CD14-positive monocyte (primary cell): Measurements from ENCODE around the gene PELI1. TPM values are rescaled to one million over a fixed set of nuclear protein-coding genes. Genes with fewer than 3 reads are reported as not detected.
A peak's percentile ranks its signal among the peaks of the same experiment; 100 is the strongest.
"Not testable (repeated sequence)": the region's sequence is repeated elsewhere in the genome, so short reads cannot be mapped to it uniquely, and the experiment has no call there.

Experiments used
- DNase-seq, 3 donors: peaks; one replicate each; pipeline ENCODE4 v3.0.0-alpha.2; 2011 to 2022
- H2AFZ ChIP-seq: 2 replicates; pipeline ENCODE4 v1.6.0; 2012; ENCODE audit warnings: mild to moderate bottlenecking, low read depth, low read length, inconsistent platforms; ENCODE audit not compliant: insufficient read depth, poor library complexity, severe bottlenecking
- H3K27ac ChIP-seq, 2 donors: 1 replicate in 1 of 2; 2 replicates in 1 of 2; pipeline ENCODE4 v1.5.1; 2012 to 2013; ENCODE audit warnings: low read length in 2 of 2, control low read depth in 1 of 2, inconsistent platforms in 1 of 2, low read depth in 1 of 2, mild to moderate bottlenecking in 1 of 2
- H3K27me3 ChIP-seq, 2 donors: one replicate each; pipeline versions ENCODE4 v1.6.0 to v1.6.1; 2011 to 2013; ENCODE audit warnings: low read length in 2 of 2; ENCODE audit not compliant: control insufficient read depth in 2 of 2, insufficient read depth in 2 of 2
- H3K36me3 ChIP-seq, 2 donors: replicated peaks in 1 of 2; 1 replicate in 1 of 2; 2 replicates in 1 of 2; pipeline versions ENCODE4 v1.5.1 to v1.6.1; 2012 to 2013; ENCODE audit warnings: low read length in 2 of 2, control low read depth in 1 of 2, inconsistent platforms in 1 of 2, mild to moderate bottlenecking in 1 of 2; ENCODE audit not compliant: insufficient read depth in 2 of 2, control insufficient read depth in 1 of 2
- H3K4me1 ChIP-seq, 2 donors: 1 replicate in 1 of 2; 2 replicates in 1 of 2; pipeline versions ENCODE4 v1.5.1 to v1.6.1; 2012 to 2013; ENCODE audit warnings: low read length in 2 of 2, control low read depth in 1 of 2, inconsistent platforms in 1 of 2, mild to moderate bottlenecking in 1 of 2, moderate library complexity in 1 of 2; ENCODE audit not compliant: insufficient read depth in 2 of 2, control insufficient read depth in 1 of 2
- H3K4me2 ChIP-seq: replicated peaks from 2 replicates; pipeline ENCODE3; 2012; ENCODE audit warnings: low read length, moderate library complexity, mild to moderate bottlenecking; ENCODE audit not compliant: poor library complexity, severe bottlenecking; ENCODE audit errors: extremely low read depth
- H3K4me3 ChIP-seq, 3 experiments: fragments of 200-600 bp in 1 of 3; sonication (generic) in 1 of 3; replicated peaks in 1 of 3; 1 replicate in 2 of 3; 2 replicates in 1 of 3; pipeline ENCODE4 v1.5.1; 2011 to 2013; ENCODE audit warnings: low read length in 3 of 3, mild to moderate bottlenecking in 3 of 3, control low read depth in 2 of 3, low read depth in 2 of 3, inconsistent platforms in 1 of 3, moderate library complexity in 1 of 3
- H3K79me2 ChIP-seq: 2 replicates; pipeline ENCODE4 v1.6.0; 2012; ENCODE audit warnings: mild to moderate bottlenecking, control low read depth, inconsistent platforms, low read length, moderate library complexity; ENCODE audit not compliant: insufficient read depth
- H3K9ac ChIP-seq: 2 replicates; pipeline ENCODE4 v1.6.0; 2017; ENCODE audit warnings: low read length, mild to moderate bottlenecking; ENCODE audit not compliant: insufficient read depth, poor library complexity, severe bottlenecking
- H3K9me3 ChIP-seq, 2 donors: replicated peaks in 1 of 2; 1 replicate in 1 of 2; 2 replicates in 1 of 2; pipeline versions ENCODE4 v1.5.1 to v1.6.1; 2012 to 2013; ENCODE audit warnings: low read length in 2 of 2, control low read depth in 1 of 2; ENCODE audit not compliant: control insufficient read depth in 1 of 2, insufficient read depth in 1 of 2
- H4K20me1 ChIP-seq: 2 replicates; pipeline ENCODE4 v1.6.0; 2012; ENCODE audit warnings: mild to moderate bottlenecking, low read length, control low read depth, moderate library complexity; ENCODE audit not compliant: insufficient read depth
- H3K27ac Mint-ChIP-seq, 7 donors: one replicate each; pipeline ENCODE4 v1.8.0; 2020; ENCODE audit warnings: mild to moderate bottlenecking in 7 of 7, mixed read lengths in 7 of 7, moderate library complexity in 6 of 7, inconsistent platforms in 2 of 7
- H3K27me3 Mint-ChIP-seq, 3 donors: one replicate each; pipeline ENCODE4 v1.8.0; 2021 to 2022; ENCODE audit warnings: low read depth in 3 of 3, mild to moderate bottlenecking in 3 of 3, mixed read lengths in 3 of 3, moderate library complexity in 3 of 3, inconsistent platforms in 1 of 3
- H3K36me3 Mint-ChIP-seq, 2 donors: one replicate each; pipeline ENCODE4 v1.8.0; 2020; ENCODE audit warnings: mixed read lengths in 2 of 2, inconsistent platforms in 1 of 2, mild to moderate bottlenecking in 1 of 2
- H3K4me1 Mint-ChIP-seq: one replicate; pipeline ENCODE4 v1.8.0; 2020; ENCODE audit warnings: mild to moderate bottlenecking, mixed read lengths
- H3K4me3 Mint-ChIP-seq, 2 donors: one replicate each; pipeline ENCODE4 v1.8.0; 2020; ENCODE audit warnings: mild to moderate bottlenecking in 2 of 2, mixed read lengths in 2 of 2, moderate library complexity in 1 of 2
- H3K9me3 Mint-ChIP-seq, 7 donors: one replicate each; pipeline ENCODE4 v1.8.0; 2020 to 2022; ENCODE audit warnings: mixed read lengths in 7 of 7, mild to moderate bottlenecking in 6 of 7, moderate library complexity in 6 of 7, inconsistent platforms in 2 of 7
- WGBS: methylation state at CpG from one replicate; pipeline ENCODE4 v1.1.5; 2013; ENCODE audit warnings: missing lambda C conversion rate; ENCODE audit not compliant: insufficient coverage; 5-methylcytosine and 5-hydroxymethylcytosine counted together
- intact Hi-C, 2 donors: fragments of 100-400 bp; cut with micrococcal nuclease; formaldehyde crosslinking; loops; one replicate each; pipeline versions ENCODE4 v1.15.0 to v1.15.1; 2023
- polyA plus RNA-seq, 3 donors: library from polyadenylated mRNA; depleted of rRNA in 1 of 3; unstranded in 2 of 3; stranded (reverse) in 1 of 3; fragments of 300-500 nt in 2 of 3; fragments of >200 nt in 1 of 3; fragmentation: Illumina TruSeq in 2 of 3; gene quantifications; 1 replicate in 2 of 3; 2 replicates in 1 of 3; pipeline ENCODE4 v1.2.3, GENCODE V29; 2012 to 2021
- TF ChIP-seq, protein P1 (sequence below): fragments of 200-600 bp; IDR thresholded peaks from one replicate; pipeline ENCODE4 v1.8.0; 2022; ENCODE audit warnings: antibody characterized with exemption, mild to moderate bottlenecking

PELI1 gene
- polyA plus RNA-seq, 3 donors: 44.7 to 106 (median 53.6) TPM

DNA sequence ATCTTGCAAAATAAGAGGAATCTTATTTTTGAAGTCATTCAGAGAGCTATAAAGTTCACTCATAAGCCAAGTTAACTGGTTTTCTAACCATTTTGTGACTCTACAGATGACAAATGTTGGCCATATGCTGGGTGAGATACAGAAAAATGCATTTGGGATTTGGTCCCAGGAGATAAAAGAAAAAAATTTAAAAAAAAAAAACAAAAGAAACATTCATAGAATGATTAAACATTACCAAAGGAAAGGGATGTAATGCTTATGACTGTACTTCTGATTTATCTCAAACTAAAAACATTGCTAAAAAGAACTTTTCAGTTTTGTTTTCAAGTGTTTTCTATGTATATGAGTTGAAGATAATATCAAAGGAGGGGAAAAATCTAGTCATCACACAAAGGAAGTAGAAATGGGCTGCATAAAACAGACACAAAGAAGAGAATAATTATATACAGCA is 43.1 kb downstream of the PELI1 start:
- Mint-ChIP-seq H3K4me1 (peaks cover 6% of the 10 kb centered on the region), H3K4me3 (no peak overlapping the region), H3K9me3 (peaks cover 0 to 2% (median 0%) of the 10 kb centered on the region in 7 donors), H3K27me3 (peaks cover 0 to 1% (median 0%) of the 10 kb centered on the region in 3 donors), H3K36me3 (peaks cover 79 to 94% of the 10 kb centered on the region in 2 donors), H3K27ac (no peak overlapping the region)
- TF ChIP-seq, protein P1, sequence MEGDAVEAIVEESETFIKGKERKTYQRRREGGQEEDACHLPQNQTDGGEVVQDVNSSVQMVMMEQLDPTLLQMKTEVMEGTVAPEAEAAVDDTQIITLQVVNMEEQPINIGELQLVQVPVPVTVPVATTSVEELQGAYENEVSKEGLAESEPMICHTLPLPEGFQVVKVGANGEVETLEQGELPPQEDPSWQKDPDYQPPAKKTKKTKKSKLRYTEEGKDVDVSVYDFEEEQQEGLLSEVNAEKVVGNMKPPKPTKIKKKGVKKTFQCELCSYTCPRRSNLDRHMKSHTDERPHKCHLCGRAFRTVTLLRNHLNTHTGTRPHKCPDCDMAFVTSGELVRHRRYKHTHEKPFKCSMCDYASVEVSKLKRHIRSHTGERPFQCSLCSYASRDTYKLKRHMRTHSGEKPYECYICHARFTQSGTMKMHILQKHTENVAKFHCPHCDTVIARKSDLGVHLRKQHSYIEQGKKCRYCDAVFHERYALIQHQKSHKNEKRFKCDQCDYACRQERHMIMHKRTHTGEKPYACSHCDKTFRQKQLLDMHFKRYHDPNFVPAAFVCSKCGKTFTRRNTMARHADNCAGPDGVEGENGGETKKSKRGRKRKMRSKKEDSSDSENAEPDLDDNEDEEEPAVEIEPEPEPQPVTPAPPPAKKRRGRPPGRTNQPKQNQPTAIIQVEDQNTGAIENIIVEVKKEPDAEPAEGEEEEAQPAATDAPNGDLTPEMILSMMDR: no peak
- Histone ChIP-seq H2AFZ (no peak overlapping the region), H3K27me3 (no peaks in the 10 kb centered on the region), H3K4me2 (no peak overlapping the region), H3K9me3 (no peaks in the 10 kb centered on the region), H3K4me1 (peaks cover 0 to 3% of the 10 kb centered on the region in 2 donors), H3K36me3 (peaks cover 88 to 95% of the 10 kb centered on the region in 2 donors), H3K79me2 (no peaks in the 10 kb centered on the region), H3K9ac (no peak overlapping the region), H3K27ac (no peak overlapping the region), H3K4me3 (no peak overlapping the region), H4K20me1 (peaks cover 100% of the 10 kb centered on the region)
- no peak for DNase-seq
- intact Hi-C loops: no loop called here

DNA sequence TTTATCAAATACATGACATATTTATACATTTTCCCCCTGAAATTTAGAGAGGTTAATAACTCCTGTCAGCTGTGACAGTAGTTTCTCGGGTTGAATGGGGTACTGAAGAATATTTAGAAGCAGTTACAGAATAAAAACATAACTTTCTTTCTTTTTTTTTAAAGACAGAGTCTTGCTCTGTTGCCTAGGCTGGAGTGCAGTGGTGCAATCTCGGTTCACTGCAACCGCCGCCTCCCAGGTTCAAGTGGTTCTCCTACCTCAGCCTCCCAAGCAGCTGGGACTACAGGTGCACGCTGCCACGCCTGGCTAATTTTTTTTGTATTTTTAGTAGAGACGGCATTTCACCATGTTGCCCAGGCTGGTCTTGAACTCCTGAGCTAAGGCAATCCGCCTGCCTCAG is 43.6 kb downstream of the PELI1 start:
- peaks cover 100% of the 10 kb centered on the region for H4K20me1 ChIP-seq
- H3K36me3 Mint-ChIP-seq: peaks cover 80 to 94% of the 10 kb centered on the region in 2 donors
- H3K27me3 Mint-ChIP-seq, H3K4me3 Mint-ChIP-seq, H3K79me2 ChIP-seq, H2AFZ ChIP-seq, H3K4me1 ChIP-seq, H3K4me2 ChIP-seq, H3K9ac ChIP-seq, H3K27me3 ChIP-seq, DNase-seq, H3K27ac ChIP-seq, H3K4me3 ChIP-seq, H3K9me3 ChIP-seq, H3K4me1 Mint-ChIP-seq, H3K9me3 Mint-ChIP-seq, intact Hi-C loops: not testable (repeated sequence)
- peaks cover 90 to 95% of the 10 kb centered on the region in 2 donors for H3K36me3 ChIP-seq
- WGBS: 100% methylated on average over 2 of the region's 8 CpGs
- peak overlapping the region in 1 of 7 donors; percentile 72 for H3K27ac Mint-ChIP-seq
